GM19328 (cell line): ENCODE data around the gene RIN1.

ENCODE experiments used
- ATAC-seq: cut with Tn5 transposase; IDR thresholded peaks from one replicate; pipeline ENCODE4 v1.9.1; 2021; ENCODE audit warnings: mild to moderate bottlenecking, moderate library complexity; ENCODE audit not compliant: unreplicated experiment

Gene RIN1

GRCh38 chr11:66285250-66285947 is 50.8 kb downstream of the RIN1 start:
- ATAC-seq, result no peak

GRCh38 chr11:66284526-66285078 is 51.6 kb downstream of the RIN1 start:
- no peak for ATAC-seq

GRCh38 chr11:66283461-66284105 is 52.7 kb downstream of the RIN1 start:
- ATAC-seq, result no peak

GRCh38 chr11:66282468-66283455 is 53.5 kb downstream of the RIN1 start:
- peak; percentile 76 for ATAC-seq
